Cardiac muscle cell (in vitro differentiated cells and primary cell): Measurements from ENCODE around the gene RBL2. TPM values are rescaled to one million over a fixed set of nuclear protein-coding genes. Genes with fewer than 3 reads are reported as not detected.

Experiments
- DNase-seq, 2 donors: peaks; one replicate each; pipeline versions ENCODE4 v3.0.0 to v3.0.0-alpha.2; 2010 to 2017; ENCODE audit warnings: low read depth in 1 of 2, low spot score in 1 of 2
- H3K27ac ChIP-seq: fragments of 200-600 bp; sonication (generic); 2 replicates; pipeline ENCODE4 v1.5.1; 2016
- H3K27me3 ChIP-seq: fragments of 200-600 bp; sonication (generic); 2 replicates; pipeline ENCODE4 v1.6.0; 2016; ENCODE audit warnings: control low read depth
- H3K36me3 ChIP-seq: fragments of 200-600 bp; sonication (generic); 2 replicates; pipeline ENCODE4 v1.5.1; 2016; ENCODE audit warnings: control low read depth
- H3K4me1 ChIP-seq: fragments of 200-600 bp; sonication (generic); 2 replicates; pipeline ENCODE4 v1.8.1; 2017; ENCODE audit warnings: low read depth, mild to moderate bottlenecking, mixed run types
- H3K4me3 ChIP-seq: fragments of 200-600 bp; sonication (generic); 2 replicates; pipeline ENCODE4 v1.5.1; 2016; ENCODE audit warnings: mild to moderate bottlenecking
- H3K9me3 ChIP-seq: fragments of 200-600 bp; sonication (generic); 2 replicates; pipeline ENCODE4 v1.5.1; 2017; ENCODE audit warnings: low read depth, mild to moderate bottlenecking, control low read depth
- polyA plus RNA-seq: library from polyadenylated mRNA; unstranded; fragments of >200 nt; fragmentation: Nextera tagmentation; extraction: Ambion mirVana; gene quantifications from 2 replicates; pipeline ENCODE4 v1.2.1, GENCODE V29; 2016
- total RNA-seq: library from RNA; depleted of rRNA; stranded (reverse); fragments of >200 nt; gene quantifications from 2 replicates; pipeline ENCODE4 v1.2.3, GENCODE V29; 2016
- TF ChIP-seq, protein P1 (sequence below): IDR thresholded peaks from 2 replicates; pipeline ENCODE4 v1.5.1; 2012; ENCODE audit warnings: low read depth, mild to moderate bottlenecking, low read length

Gene RBL2
- total and polyA plus RNA-seq, 2 experiments from 2014 or later: 43.1 to 49.8 TPM

- no peak for DNase-seq
- peaks cover 19% of the 10 kb centered on the region for H3K4me1 ChIP-seq
- no peaks in the 10 kb centered on the region for H3K9me3 ChIP-seq
- peak overlapping the region; percentile 23 for H3K27ac ChIP-seq
- no peak overlapping the region for H3K4me3 ChIP-seq
- H3K36me3 ChIP-seq: peaks cover 48% of the 10 kb centered on the region
- TF ChIP-seq, protein P1, sequence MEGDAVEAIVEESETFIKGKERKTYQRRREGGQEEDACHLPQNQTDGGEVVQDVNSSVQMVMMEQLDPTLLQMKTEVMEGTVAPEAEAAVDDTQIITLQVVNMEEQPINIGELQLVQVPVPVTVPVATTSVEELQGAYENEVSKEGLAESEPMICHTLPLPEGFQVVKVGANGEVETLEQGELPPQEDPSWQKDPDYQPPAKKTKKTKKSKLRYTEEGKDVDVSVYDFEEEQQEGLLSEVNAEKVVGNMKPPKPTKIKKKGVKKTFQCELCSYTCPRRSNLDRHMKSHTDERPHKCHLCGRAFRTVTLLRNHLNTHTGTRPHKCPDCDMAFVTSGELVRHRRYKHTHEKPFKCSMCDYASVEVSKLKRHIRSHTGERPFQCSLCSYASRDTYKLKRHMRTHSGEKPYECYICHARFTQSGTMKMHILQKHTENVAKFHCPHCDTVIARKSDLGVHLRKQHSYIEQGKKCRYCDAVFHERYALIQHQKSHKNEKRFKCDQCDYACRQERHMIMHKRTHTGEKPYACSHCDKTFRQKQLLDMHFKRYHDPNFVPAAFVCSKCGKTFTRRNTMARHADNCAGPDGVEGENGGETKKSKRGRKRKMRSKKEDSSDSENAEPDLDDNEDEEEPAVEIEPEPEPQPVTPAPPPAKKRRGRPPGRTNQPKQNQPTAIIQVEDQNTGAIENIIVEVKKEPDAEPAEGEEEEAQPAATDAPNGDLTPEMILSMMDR: no peak
- H3K27me3 ChIP-seq: no peaks in the 10 kb centered on the region
Measured at GRCh38 chr16:53492503-53492902, 58.2 kb downstream of the RBL2 start.

- H3K4me1 ChIP-seq: peaks cover 16% of the 10 kb centered on the region
- TF ChIP-seq, protein P1: no peak
- H3K9me3 ChIP-seq: no peaks in the 10 kb centered on the region
- no peak overlapping the region for H3K4me3 ChIP-seq
- no peaks in the 10 kb centered on the region for H3K27me3 ChIP-seq
- peaks cover 46% of the 10 kb centered on the region for H3K36me3 ChIP-seq
- no peak for DNase-seq
- H3K27ac ChIP-seq: no peak overlapping the region
Measured at GRCh38 chr16:53494636-53495035, 60.4 kb downstream of the RBL2 start.

DNA sequence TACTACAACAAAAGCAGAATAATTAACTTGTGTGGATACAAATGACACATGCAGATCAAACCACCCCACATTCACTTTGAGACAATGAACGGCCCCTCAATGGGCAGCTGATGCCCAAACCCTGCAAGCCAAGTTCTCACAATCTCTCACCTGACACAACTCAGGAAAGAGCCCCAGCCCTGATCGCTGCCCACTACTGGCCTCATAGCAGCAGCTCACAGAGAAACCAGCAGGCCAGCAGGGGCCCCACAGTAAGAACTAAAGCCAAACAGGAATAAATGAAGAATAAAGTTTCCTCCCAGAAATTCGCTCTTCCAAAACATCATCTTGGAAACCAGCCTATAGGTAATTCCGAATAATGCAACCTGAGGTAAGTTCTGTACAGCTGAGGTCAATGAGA lies 61.1 kb downstream of the RBL2 start:
- TF ChIP-seq, protein P1: no peak
- Histone ChIP-seq H3K4me3 (no peak overlapping the region), H3K36me3 (peaks cover 46% of the 10 kb centered on the region), H3K9me3 (no peaks in the 10 kb centered on the region), H3K4me1 (peaks cover 9% of the 10 kb centered on the region), H3K27me3 (no peaks in the 10 kb centered on the region), H3K27ac (no peak overlapping the region)
- no peak for DNase-seq

GRCh38 chr16:53498984-53499383 lies 64.7 kb downstream of the RBL2 start:
- H3K9me3 ChIP-seq: no peaks in the 10 kb centered on the region
- TF ChIP-seq, protein P1: no peak
- H3K27ac ChIP-seq: no peak overlapping the region
- H3K27me3 ChIP-seq: no peaks in the 10 kb centered on the region
- no peak for DNase-seq
- H3K4me1 ChIP-seq: peaks cover 20% of the 10 kb centered on the region
- H3K4me3 ChIP-seq: no peak overlapping the region
- peaks cover 30% of the 10 kb centered on the region for H3K36me3 ChIP-seq

GRCh38 chr16:53501216-53501859 lies 67.1 kb downstream of the RBL2 start:
- Histone ChIP-seq H3K4me3 (peak overlapping the region; percentile 91), H3K36me3 (peaks cover 9% of the 10 kb centered on the region), H3K4me1 (peaks cover 31% of the 10 kb centered on the region), H3K27ac (peak overlapping the region; percentile 53), H3K27me3 (no peaks in the 10 kb centered on the region), H3K9me3 (no peaks in the 10 kb centered on the region)
- TF ChIP-seq, protein P1: no peak
- no peak for DNase-seq
